Type B pancreatic cell (in vitro differentiated cells): Measurements from ENCODE around the gene CCDC106. TPM values are rescaled to one million over a fixed set of nuclear protein-coding genes. Genes with fewer than 3 reads are reported as not detected.

Experiments used
- DNase-seq: peaks from one replicate; pipeline ENCODE4 v3.0.0; 2021; ENCODE audit warnings: mixed read lengths; ENCODE audit not compliant: unreplicated experiment; ENCODE audit errors: extremely low spot score
- H3K27ac Mint-ChIP-seq: 2 replicates; pipeline ENCODE4 v1.8.0; 2021; ENCODE audit warnings: mild to moderate bottlenecking, mixed read lengths
- H3K27me3 Mint-ChIP-seq: 2 replicates; pipeline ENCODE4 v1.8.0; 2021; ENCODE audit warnings: mixed read lengths
- H3K36me3 Mint-ChIP-seq: 2 replicates; pipeline ENCODE4 v1.8.0; 2021; ENCODE audit warnings: mixed read lengths
- H3K4me1 Mint-ChIP-seq: one replicate; pipeline ENCODE4 v1.8.0; 2021; ENCODE audit warnings: mixed read lengths; ENCODE audit not compliant: unreplicated experiment
- H3K4me3 Mint-ChIP-seq: 2 replicates; pipeline ENCODE4 v1.8.0; 2021; ENCODE audit warnings: mild to moderate bottlenecking, mixed read lengths
- H3K9me3 Mint-ChIP-seq: 2 replicates; pipeline ENCODE4 v1.8.0; 2021; ENCODE audit warnings: mixed read lengths
- total RNA-seq: library from RNA; stranded (reverse); gene quantifications from 2 replicates; pipeline ENCODE4 v1.2.1, GENCODE V29; 2021; ENCODE audit warnings: low replicate concordance
- TF ChIP-seq, protein P1 (sequence below): fragments of 200-600 bp; sonication (generic); conservative IDR thresholded peaks from 2 replicates; pipeline ENCODE4 v1.5.0; 2021; ENCODE audit warnings: antibody characterized with exemption, mild to moderate bottlenecking

CCDC106 gene
- total RNA-seq, 1 donor from 2014 or later: 18.1 TPM

DNA sequence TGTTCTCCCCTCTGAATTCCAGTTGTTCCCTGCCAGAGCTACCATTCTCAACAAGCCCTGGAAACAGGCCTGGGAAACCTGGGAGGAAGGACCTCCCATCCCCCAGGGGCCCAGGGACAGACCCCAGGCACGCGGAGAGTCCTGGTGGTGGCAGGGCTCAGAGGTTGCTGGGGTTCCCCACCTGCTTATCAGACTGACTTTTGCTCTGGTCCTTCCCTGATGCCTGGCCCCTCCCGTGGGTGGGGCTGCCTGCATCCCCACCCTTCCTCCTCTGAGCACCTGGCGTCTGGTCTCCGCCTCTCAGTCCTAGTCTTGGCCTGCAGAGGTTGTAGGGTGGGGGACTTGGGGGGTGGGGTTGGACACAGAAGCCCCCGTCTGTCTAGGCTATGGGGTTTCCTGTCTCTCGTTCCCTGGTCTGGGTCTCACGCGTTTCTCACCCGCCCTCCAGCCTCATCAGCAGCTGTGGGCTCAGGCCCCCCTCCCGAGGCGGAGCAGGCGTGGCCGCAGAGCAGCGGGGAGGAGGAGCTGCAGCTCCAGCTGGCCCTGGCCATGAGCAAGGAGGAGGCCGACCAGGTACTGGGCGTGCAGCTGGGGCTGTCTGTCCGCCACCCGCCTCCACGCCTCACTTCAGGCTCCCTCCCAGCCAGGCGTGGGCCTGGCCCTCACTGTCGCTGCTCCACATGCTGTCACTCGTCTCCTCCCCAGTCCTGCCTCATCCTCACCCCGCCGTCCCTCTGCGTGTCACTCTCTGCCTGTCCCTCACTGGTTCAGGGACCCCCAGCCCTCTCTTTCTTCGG, 40.6 kb downstream of the CCDC106 start:
- DNase-seq: no peak
- peak overlapping the region; percentile 51 for H3K27ac Mint-ChIP-seq
- no peaks in the 10 kb centered on the region for H3K9me3 Mint-ChIP-seq
- H3K27me3 Mint-ChIP-seq: no peaks in the 10 kb centered on the region
- H3K4me1 Mint-ChIP-seq: no peaks in the 10 kb centered on the region
- TF ChIP-seq, protein P1, sequence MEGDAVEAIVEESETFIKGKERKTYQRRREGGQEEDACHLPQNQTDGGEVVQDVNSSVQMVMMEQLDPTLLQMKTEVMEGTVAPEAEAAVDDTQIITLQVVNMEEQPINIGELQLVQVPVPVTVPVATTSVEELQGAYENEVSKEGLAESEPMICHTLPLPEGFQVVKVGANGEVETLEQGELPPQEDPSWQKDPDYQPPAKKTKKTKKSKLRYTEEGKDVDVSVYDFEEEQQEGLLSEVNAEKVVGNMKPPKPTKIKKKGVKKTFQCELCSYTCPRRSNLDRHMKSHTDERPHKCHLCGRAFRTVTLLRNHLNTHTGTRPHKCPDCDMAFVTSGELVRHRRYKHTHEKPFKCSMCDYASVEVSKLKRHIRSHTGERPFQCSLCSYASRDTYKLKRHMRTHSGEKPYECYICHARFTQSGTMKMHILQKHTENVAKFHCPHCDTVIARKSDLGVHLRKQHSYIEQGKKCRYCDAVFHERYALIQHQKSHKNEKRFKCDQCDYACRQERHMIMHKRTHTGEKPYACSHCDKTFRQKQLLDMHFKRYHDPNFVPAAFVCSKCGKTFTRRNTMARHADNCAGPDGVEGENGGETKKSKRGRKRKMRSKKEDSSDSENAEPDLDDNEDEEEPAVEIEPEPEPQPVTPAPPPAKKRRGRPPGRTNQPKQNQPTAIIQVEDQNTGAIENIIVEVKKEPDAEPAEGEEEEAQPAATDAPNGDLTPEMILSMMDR: no peak
- no peak overlapping the region for H3K4me3 Mint-ChIP-seq
- no peaks in the 10 kb centered on the region for H3K36me3 Mint-ChIP-seq

DNA sequence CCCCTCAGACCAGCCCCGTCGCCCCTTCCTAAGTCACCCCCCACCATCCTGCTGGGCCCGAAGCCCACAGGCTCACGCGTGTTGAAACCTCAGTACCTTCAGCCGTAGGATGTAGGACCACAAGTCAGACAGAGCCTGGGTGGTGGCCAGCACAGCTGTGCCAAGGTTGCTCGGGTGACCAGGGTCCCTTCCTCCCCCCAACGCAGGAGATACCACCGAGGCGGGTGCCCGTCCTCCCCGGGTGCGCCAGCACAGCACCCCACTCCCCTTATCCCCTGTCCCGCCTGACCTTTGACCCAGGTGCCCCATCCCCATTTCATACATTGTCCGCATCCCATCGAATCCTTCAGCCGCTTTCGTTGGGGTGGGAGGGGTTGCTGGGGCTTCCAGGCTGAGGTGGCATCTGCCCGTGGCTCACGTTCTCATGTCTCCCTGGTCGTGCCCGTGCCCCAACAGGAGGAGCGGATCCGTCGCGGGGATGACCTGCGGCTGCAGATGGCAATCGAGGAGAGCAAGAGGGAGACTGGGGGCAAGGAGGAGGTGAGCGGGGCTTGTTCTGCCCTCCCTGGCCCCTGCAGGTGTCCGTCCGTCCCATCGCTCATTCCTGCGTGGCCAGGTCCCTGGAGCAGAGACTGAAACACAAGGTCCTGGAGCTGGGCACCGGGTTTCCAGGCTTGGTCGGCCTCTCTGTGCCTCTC, 41.5 kb downstream of the CCDC106 start:
- TF ChIP-seq, protein P1: no peak
- no peak overlapping the region for H3K27ac Mint-ChIP-seq
- H3K36me3 Mint-ChIP-seq: no peaks in the 10 kb centered on the region
- no peak for DNase-seq
- no peaks in the 10 kb centered on the region for H3K9me3 Mint-ChIP-seq
- H3K27me3 Mint-ChIP-seq: no peaks in the 10 kb centered on the region
- H3K4me1 Mint-ChIP-seq: no peaks in the 10 kb centered on the region
- no peak overlapping the region for H3K4me3 Mint-ChIP-seq

DNA sequence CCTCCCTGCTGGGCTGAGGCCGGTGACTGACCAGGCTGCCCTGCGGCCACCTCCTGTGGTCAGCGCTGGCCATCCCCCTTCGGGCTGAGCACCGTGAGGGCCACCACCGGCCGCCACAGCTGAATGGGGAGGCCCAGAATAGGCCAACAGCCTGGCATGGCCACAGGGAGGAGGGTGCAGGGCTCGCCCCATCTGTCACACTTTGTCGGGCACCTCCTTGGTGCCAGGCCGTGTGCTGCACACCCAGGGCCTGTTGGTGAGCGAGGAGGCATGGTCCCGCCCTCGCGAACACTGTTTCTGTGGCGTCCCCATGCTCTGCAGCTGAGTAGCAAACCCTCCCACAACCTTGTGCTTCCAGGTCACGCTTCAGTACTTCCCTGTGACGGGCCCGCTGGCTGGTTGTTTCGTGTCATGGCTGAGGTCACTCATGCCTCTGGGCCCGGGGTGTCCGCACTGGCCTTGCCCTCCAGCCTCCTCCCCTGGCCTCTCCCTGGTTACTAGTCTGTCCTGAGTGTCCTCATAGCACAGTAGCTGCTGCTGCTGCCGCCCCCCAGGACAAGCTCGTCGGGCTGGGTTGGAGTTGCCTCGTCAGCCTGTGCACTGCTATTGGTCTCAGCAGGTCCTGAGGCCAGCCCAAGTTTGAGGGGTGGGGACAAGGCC, 42.2 kb downstream of the CCDC106 start:
- Mint-ChIP-seq H3K9me3 (no peaks in the 10 kb centered on the region), H3K36me3 (no peaks in the 10 kb centered on the region), H3K27me3 (no peaks in the 10 kb centered on the region), H3K4me1 (no peaks in the 10 kb centered on the region), H3K4me3 (no peak overlapping the region), H3K27ac (no peak overlapping the region)
- DNase-seq: no peak
- TF ChIP-seq, protein P1: no peak

DNA sequence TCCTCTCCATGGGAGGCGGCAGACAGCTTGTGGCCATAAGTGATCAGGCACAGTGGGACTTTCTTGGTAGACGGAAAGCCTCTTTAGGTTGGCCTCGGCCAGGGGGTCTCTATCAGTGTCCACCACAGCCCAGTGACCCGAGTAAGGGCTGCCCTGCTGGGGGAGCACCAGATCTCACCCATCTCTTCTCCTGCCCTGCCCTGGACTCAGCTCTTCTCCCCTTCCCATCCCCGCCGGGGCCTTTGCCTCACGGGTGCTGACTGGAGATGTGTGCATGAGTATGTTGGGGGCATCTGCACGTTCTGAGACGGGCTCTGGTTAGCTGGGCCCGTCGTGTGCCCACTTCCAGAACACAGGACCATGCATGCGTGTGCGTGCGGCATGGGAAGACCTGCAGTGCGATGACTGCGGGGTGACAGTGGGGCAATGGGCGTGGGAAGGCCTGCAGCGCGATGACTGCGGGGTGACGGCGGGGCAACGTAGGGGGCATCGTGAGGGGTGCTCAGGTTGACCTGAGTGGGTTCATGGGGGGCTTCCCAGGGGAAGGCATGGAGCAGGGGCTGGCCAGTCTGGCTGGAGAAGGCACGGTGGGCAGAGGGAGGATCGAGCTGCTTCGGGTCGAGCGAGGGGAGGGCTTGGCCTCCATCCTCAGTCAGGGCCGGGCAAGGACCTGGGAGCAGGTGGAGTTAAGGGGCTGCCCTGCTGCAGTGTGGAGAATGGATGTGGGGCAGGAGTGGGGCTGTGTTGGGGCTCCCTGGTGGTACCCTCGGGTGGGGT, 42.9 kb downstream of the CCDC106 start:
- Mint-ChIP-seq H3K9me3 (no peaks in the 10 kb centered on the region), H3K4me1 (no peaks in the 10 kb centered on the region), H3K36me3 (no peaks in the 10 kb centered on the region)

More for the DNA sequence above, 42.9 kb downstream of the CCDC106 start:
- H3K4me3 Mint-ChIP-seq: no peak overlapping the region
- no peaks in the 10 kb centered on the region for H3K27me3 Mint-ChIP-seq
- TF ChIP-seq, protein P1: no peak
- H3K27ac Mint-ChIP-seq: no peak overlapping the region
- DNase-seq: no peak
